Keratinocyte (primary cell): ENCODE data around the gene CLCN5. TPM values are rescaled to one million over a fixed set of nuclear protein-coding genes. Genes with fewer than 3 reads are reported as not detected.

Experiments used
- DNase-seq: peaks from one replicate; pipeline ENCODE4 v3.0.0-alpha.2; 2011; ENCODE audit warnings: low read depth, missing footprints, low spot score
- FAIRE-seq: peaks from 2 replicates; lab custom pipeline; 2011; peaks lifted over from hg19 to GRCh38; lab: Jason Lieb, UNC
- H2AFZ ChIP-seq: 2 replicates; pipeline ENCODE4 v1.6.0; 2012; ENCODE audit warnings: low read length, control low read depth, inconsistent platforms; ENCODE audit not compliant: control insufficient read depth
- H3K27ac ChIP-seq: 2 replicates; pipeline ENCODE4 v1.5.1; 2011; ENCODE audit warnings: low read length; ENCODE audit not compliant: control insufficient read depth, insufficient read depth
- H3K27me3 ChIP-seq: 3 replicates; pipeline ENCODE4 v1.6.0; 2011; ENCODE audit warnings: low read length; ENCODE audit not compliant: control insufficient read depth, insufficient read depth; ENCODE audit errors: extremely low read depth
- H3K36me3 ChIP-seq, 2 experiments: 2 replicates in 1 of 2; 3 replicates in 1 of 2; pipeline ENCODE4 v1.5.1; 2011; ENCODE audit warnings: low read length in 2 of 2, mild to moderate bottlenecking in 1 of 2; ENCODE audit not compliant: control insufficient read depth in 2 of 2, insufficient read depth in 2 of 2; ENCODE audit errors: extremely low read depth in 1 of 2
- H3K4me1 ChIP-seq: 3 replicates; pipeline ENCODE4 v1.5.1; 2011; ENCODE audit warnings: low read length; ENCODE audit not compliant: control insufficient read depth, insufficient read depth; ENCODE audit errors: extremely low read depth
- H3K4me2 ChIP-seq: 3 replicates; pipeline ENCODE4 v1.6.0; 2011; ENCODE audit warnings: low read depth, low read length; ENCODE audit not compliant: control insufficient read depth, insufficient read depth; ENCODE audit errors: extremely low read depth
- H3K4me3 ChIP-seq, 3 experiments: fragments of 200-600 bp in 1 of 3; sonication (generic) in 1 of 3; 2 replicates in 2 of 3; 3 replicates in 1 of 3; pipeline ENCODE4 v1.5.1; 2011 to 2016; ENCODE audit warnings: low read length in 3 of 3, mild to moderate bottlenecking in 3 of 3, control low read depth in 2 of 3, inconsistent platforms in 1 of 3, low read depth in 1 of 3, mixed read lengths in 1 of 3, mixed run types in 1 of 3, moderate library complexity in 1 of 3; ENCODE audit not compliant: control insufficient read depth in 2 of 3, insufficient read depth in 2 of 3; ENCODE audit errors: extremely low read depth in 1 of 3
- H3K79me2 ChIP-seq: 2 replicates; pipeline ENCODE4 v1.6.0; 2012; ENCODE audit warnings: low read length; ENCODE audit not compliant: control insufficient read depth, insufficient read depth
- H3K9ac ChIP-seq: 3 replicates; pipeline ENCODE4 v1.6.0; 2011; ENCODE audit warnings: low read length; ENCODE audit not compliant: control insufficient read depth, insufficient read depth; ENCODE audit errors: extremely low read depth
- H3K9me1 ChIP-seq: 3 replicates; pipeline ENCODE4 v1.6.0; 2011; ENCODE audit warnings: low read length; ENCODE audit not compliant: control insufficient read depth, insufficient read depth; ENCODE audit errors: extremely low read depth
- H3K9me3 ChIP-seq: 2 replicates; pipeline ENCODE4 v1.5.1; 2012; ENCODE audit warnings: low read depth, low read length; ENCODE audit not compliant: control insufficient read depth
- H4K20me1 ChIP-seq: 3 replicates; pipeline ENCODE4 v1.6.0; 2011; ENCODE audit warnings: low read length; ENCODE audit not compliant: control insufficient read depth, insufficient read depth; ENCODE audit errors: extremely low read depth
- EZH2 ChIP-seq: IDR thresholded peaks from one replicate; pipeline ENCODE4 v1.6.1; 2012; ENCODE audit warnings: inconsistent platforms, mild to moderate bottlenecking, low read length, moderate library complexity
- dilution Hi-C: fragments of 300-500 bp; cut with MboI; formaldehyde crosslinking; loops from one replicate; pipeline ENCODE4 v1.7.0; 2020; ENCODE audit warnings: low sequenced_read_pairs; ENCODE audit not compliant: extremely low pct_ligation_motif_present
- polyA plus RNA-seq, 5 experiments: library from polyadenylated mRNA; depleted of rRNA in 3 of 5; stranded (reverse) in 3 of 5; stranded (forward) in 1 of 5; unstranded in 1 of 5; fragments of >200 nt; gene quantifications; 1 replicate in 1 of 5; 2 replicates in 3 of 5; 3 replicates in 1 of 5; pipeline versions ENCODE4 v1.2.1 to v1.2.3, GENCODE V29; 2011 to 2012; ENCODE audit warnings: missing spikeins in 2 of 5, low read depth in 1 of 5, low replicate concordance in 1 of 5
- TF ChIP-seq, protein P1 (sequence below), 3 experiments: IDR thresholded peaks in 1 of 3; conservative IDR thresholded peaks in 1 of 3; optimal IDR thresholded peaks in 1 of 3; 2 replicates in 2 of 3; 3 replicates in 1 of 3; pipeline versions ENCODE3 to v1.5.1; 2011; ENCODE audit warnings: low read length in 3 of 3, mild to moderate bottlenecking in 3 of 3, moderate library complexity in 2 of 3, control low read depth in 1 of 3, inconsistent platforms in 1 of 3; ENCODE audit not compliant: insufficient read depth in 2 of 3; ENCODE audit errors: extremely low read depth in 1 of 3

The CLCN5 gene
- polyA plus RNA-seq, 1 donor (not counting 4 experiments of a cell fraction or from before 2014, with no cell fraction given): 3.9 TPM

- Histone ChIP-seq H3K27ac (no peak overlapping the region), H3K79me2 (no peaks in the 10 kb centered on the region), H3K36me3 (no peaks in the 10 kb centered on the region), H4K20me1 (no peaks in the 10 kb centered on the region), H2AFZ (no peak overlapping the region), H3K27me3 (no peaks in the 10 kb centered on the region), H3K4me3 (no peak overlapping the region), H3K4me1 (no peaks in the 10 kb centered on the region), H3K9me1 (no peaks in the 10 kb centered on the region), H3K9ac (no peak overlapping the region), H3K9me3 (no peaks in the 10 kb centered on the region), H3K4me2 (no peak overlapping the region)
- dilution Hi-C loops: no loop called here
- no peak for TF ChIP-seq EZH2
- TF ChIP-seq, protein P1, sequence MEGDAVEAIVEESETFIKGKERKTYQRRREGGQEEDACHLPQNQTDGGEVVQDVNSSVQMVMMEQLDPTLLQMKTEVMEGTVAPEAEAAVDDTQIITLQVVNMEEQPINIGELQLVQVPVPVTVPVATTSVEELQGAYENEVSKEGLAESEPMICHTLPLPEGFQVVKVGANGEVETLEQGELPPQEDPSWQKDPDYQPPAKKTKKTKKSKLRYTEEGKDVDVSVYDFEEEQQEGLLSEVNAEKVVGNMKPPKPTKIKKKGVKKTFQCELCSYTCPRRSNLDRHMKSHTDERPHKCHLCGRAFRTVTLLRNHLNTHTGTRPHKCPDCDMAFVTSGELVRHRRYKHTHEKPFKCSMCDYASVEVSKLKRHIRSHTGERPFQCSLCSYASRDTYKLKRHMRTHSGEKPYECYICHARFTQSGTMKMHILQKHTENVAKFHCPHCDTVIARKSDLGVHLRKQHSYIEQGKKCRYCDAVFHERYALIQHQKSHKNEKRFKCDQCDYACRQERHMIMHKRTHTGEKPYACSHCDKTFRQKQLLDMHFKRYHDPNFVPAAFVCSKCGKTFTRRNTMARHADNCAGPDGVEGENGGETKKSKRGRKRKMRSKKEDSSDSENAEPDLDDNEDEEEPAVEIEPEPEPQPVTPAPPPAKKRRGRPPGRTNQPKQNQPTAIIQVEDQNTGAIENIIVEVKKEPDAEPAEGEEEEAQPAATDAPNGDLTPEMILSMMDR (optimal IDR thresholded peaks at IDR 0.05 in 1 of 3, IDR thresholded peaks at IDR 0.05 in 1 of 3, conservative IDR thresholded peaks at IDR 0.05 in 1 of 3; ENCODE audit: extremely low read depth in 1 of 3, insufficient read depth in 2 of 3, low read length in 3 of 3): no peak
- DNase-seq: no peak
- no peak for FAIRE-seq
Observed at GRCh38 chrX:50035126-50035525, 112.7 kb downstream of the CLCN5 start.

DNA sequence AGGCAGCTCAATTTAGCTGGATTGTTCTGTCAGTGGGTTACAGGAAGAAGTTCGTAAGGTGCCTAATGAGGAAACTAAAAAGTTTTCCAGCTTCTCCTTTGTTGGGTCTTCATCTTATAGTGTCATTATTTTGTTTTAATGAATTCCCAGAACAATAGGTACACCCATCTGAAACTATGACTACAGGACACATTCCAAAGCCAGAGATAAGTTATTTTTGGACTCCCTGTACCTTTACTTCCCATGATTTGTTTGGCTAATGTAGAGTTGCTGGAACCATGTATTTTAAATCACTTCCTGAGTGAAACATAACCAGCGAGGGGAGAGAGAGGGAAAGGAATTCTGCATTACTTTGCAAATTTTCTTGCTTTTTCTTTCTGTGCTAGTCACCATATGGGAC is 114.0 kb downstream of the CLCN5 start:
- no peaks in the 10 kb centered on the region for H4K20me1 ChIP-seq
- H3K27me3 ChIP-seq: no peaks in the 10 kb centered on the region
- H3K9ac ChIP-seq: no peak overlapping the region
- dilution Hi-C loops: no loop called here
- DNase-seq (no peak), FAIRE-seq (no peak)
- H3K4me3 ChIP-seq: no peak overlapping the region
- TF ChIP-seq EZH2: no peak
- TF ChIP-seq, protein P1 (optimal IDR thresholded peaks at IDR 0.05 in 1 of 3, IDR thresholded peaks at IDR 0.05 in 1 of 3, conservative IDR thresholded peaks at IDR 0.05 in 1 of 3; ENCODE audit: extremely low read depth in 1 of 3, insufficient read depth in 2 of 3, low read length in 3 of 3): no peak
- H3K36me3 ChIP-seq: no peaks in the 10 kb centered on the region
- no peaks in the 10 kb centered on the region for H3K4me1 ChIP-seq
- no peaks in the 10 kb centered on the region for H3K79me2 ChIP-seq
- no peak overlapping the region for H2AFZ ChIP-seq
- no peak overlapping the region for H3K4me2 ChIP-seq
- no peaks in the 10 kb centered on the region for H3K9me3 ChIP-seq
- no peaks in the 10 kb centered on the region for H3K9me1 ChIP-seq
- H3K27ac ChIP-seq: no peak overlapping the region
